GM19372 (cell line): ENCODE measurements around the gene CDH4.
"Not testable (repeated sequence)": the region's sequence is repeated elsewhere in the genome, so short reads cannot be mapped to it uniquely, and the experiment has no call there.

Source experiments
- ATAC-seq: cut with Tn5 transposase; IDR thresholded peaks from one replicate; pipeline ENCODE4 v1.9.1; 2021; ENCODE audit warnings: mild to moderate bottlenecking, low read depth, moderate library complexity; ENCODE audit not compliant: unreplicated experiment

Gene CDH4

GRCh38 chr20:61979701-61980635, 727.9 kb downstream of the CDH4 start:
- ATAC-seq = no peak

GRCh38 chr20:61980647-61981583, 728.9 kb downstream of the CDH4 start:
- ATAC-seq = no peak

GRCh38 chr20:61981691-61982090, 729.6 kb downstream of the CDH4 start:
- ATAC-seq = not testable (repeated sequence)

GRCh38 chr20:61982191-61982950, 730.3 kb downstream of the CDH4 start:
- no peak for ATAC-seq

GRCh38 chr20:61982951-61983315, 730.9 kb downstream of the CDH4 start:
- no peak for ATAC-seq

- ATAC-seq = no peak
Observed at GRCh38 chr20:61983965-61984364, 731.9 kb downstream of the CDH4 start.

- not testable (repeated sequence) for ATAC-seq
Observed at GRCh38 chr20:61984431-61984830, 732.4 kb downstream of the CDH4 start.

GRCh38 chr20:61985096-61985495, 733.0 kb downstream of the CDH4 start:
- ATAC-seq = no peak

- no peak for ATAC-seq
Observed at GRCh38 chr20:61986762-61987321, 734.8 kb downstream of the CDH4 start.

GRCh38 chr20:61988665-61989064, 736.6 kb downstream of the CDH4 start:
- ATAC-seq = no peak

GRCh38 chr20:61989741-61990140, 737.7 kb downstream of the CDH4 start:
- no peak for ATAC-seq
